Ovary (tissue), 3 donors: ENCODE measurements around the gene THRB.

Source experiments
- CTCF ChIP-seq, 3 donors: fragments of 450-650 bp in 2 of 3; fragments of 200-600 bp in 1 of 3; IDR thresholded peaks; one replicate each; pipeline versions ENCODE4 v1.5.1 to v1.8.0; 2016 to 2022; ENCODE audit warnings: antibody characterized with exemption in 3 of 3, mild to moderate bottlenecking in 1 of 3
- EP300 ChIP-seq: sonication (generic); formaldehyde crosslinking; IDR thresholded peaks from one replicate; pipeline ENCODE4 v1.6.1; 2017; ENCODE audit warnings: antibody characterized with exemption
- POLR2A ChIP-seq: fragments of 450-650 bp; IDR thresholded peaks from one replicate; pipeline ENCODE4 v1.6.1; 2017; ENCODE audit warnings: antibody characterized with exemption, mild to moderate bottlenecking, moderate library complexity
- donor health status: DM: no; HTN: no; CAD: no.

DNA sequence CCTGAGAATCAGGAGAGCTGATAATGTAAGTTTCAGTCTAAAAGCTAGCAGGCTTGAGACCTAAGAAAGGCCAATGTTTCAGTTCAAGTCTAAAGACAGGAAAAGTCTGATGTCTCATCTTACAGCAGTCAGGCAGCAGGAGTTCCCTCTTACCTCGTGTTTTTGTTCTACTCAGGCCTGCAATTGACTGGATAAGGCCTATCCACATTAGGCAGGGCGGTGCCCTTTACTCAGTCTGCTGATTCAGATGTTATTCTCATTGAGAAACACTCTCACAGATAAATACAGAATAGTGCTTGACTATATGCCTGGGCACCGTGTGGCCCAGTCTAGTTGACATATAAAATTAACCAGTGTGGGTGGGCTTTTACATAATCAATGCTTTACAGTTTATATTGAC is 427.2 kb downstream of the THRB start:
- TF ChIP-seq CTCF (IDR thresholded peaks at IDR 0.05) (no peak), POLR2A (no peak), EP300 (no peak)
